Tibial nerve (tissue), 4 donors: ENCODE measurements around the gene NANOG. TPM values are rescaled to one million over a fixed set of nuclear protein-coding genes. Genes with fewer than 3 reads are reported as not detected.
"Not testable (repeated sequence)": the region's sequence is repeated elsewhere in the genome, so short reads cannot be mapped to it uniquely, and the experiment has no call there.

Experiments used
- DNase-seq, 2 donors: peaks; one replicate each; pipeline ENCODE4 v3.0.0-alpha.2; 2019; ENCODE audit warnings: low spot score in 2 of 2
- H3K27ac ChIP-seq, 4 donors: fragments of 200-600 bp; sonication (generic) in 3 of 4; one replicate each; pipeline ENCODE4 v1.5.1; 2017 to 2019; ENCODE audit warnings: mild to moderate bottlenecking in 1 of 4
- H3K27me3 ChIP-seq, 2 donors: fragments of 200-600 bp; sonication (generic) in 1 of 2; one replicate each; pipeline versions ENCODE4 v1.5.1 to v1.6.0; 2017 to 2019
- H3K36me3 ChIP-seq, 3 donors: fragments of 200-600 bp; sonication (generic); one replicate each; pipeline ENCODE4 v1.5.1; 2018 to 2019
- H3K4me1 ChIP-seq, 4 donors: fragments of 200-600 bp; sonication (generic) in 3 of 4; one replicate each; pipeline ENCODE4 v1.5.1; 2017 to 2019
- H3K4me3 ChIP-seq, 4 donors: fragments of 200-600 bp; sonication (generic) in 3 of 4; one replicate each; pipeline ENCODE4 v1.5.1; 2017 to 2019; ENCODE audit warnings: mild to moderate bottlenecking in 1 of 4, moderate library complexity in 1 of 4
- H3K9me3 ChIP-seq, 4 donors: fragments of 200-600 bp; sonication (generic) in 3 of 4; one replicate each; pipeline ENCODE4 v1.5.1; 2017 to 2019
- EP300 ChIP-seq, 2 donors: sonication (generic); formaldehyde crosslinking; IDR thresholded peaks; one replicate each; pipeline ENCODE4 v1.6.1; 2017; ENCODE audit warnings: antibody characterized with exemption in 2 of 2, mild to moderate bottlenecking in 1 of 2
- POLR2A ChIP-seq, 2 donors: fragments of 450-650 bp; IDR thresholded peaks; one replicate each; pipeline ENCODE4 v1.6.1; 2017; ENCODE audit warnings: antibody characterized with exemption in 2 of 2, mild to moderate bottlenecking in 2 of 2, moderate library complexity in 2 of 2
- whole genome bisulfite sequencing, 2 donors: methylation state at CpG; one replicate each; pipeline ENCODE4 v1.1.5; 2018; 5-methylcytosine and 5-hydroxymethylcytosine counted together
- total RNA-seq, 4 donors: library from RNA; depleted of rRNA; stranded (reverse); fragments of >200 nt; gene quantifications; one replicate each; pipeline ENCODE4 v1.1.0, GENCODE V29; 2016
- TF ChIP-seq, protein P1 (sequence below), 5 experiments: fragments of 200-600 bp in 3 of 5; fragments of 450-650 bp in 2 of 5; sonication (generic) in 3 of 5; IDR thresholded peaks; one replicate each; pipeline ENCODE4 v1.5.1; 2016 to 2019; ENCODE audit warnings: antibody characterized with exemption in 5 of 5, mild to moderate bottlenecking in 3 of 5, moderate library complexity in 2 of 5

NANOG gene
- total RNA-seq, 4 donors from 2014 or later = 0.20 to 0.87 (median 0.84) TPM; not detected in 1

DNA sequence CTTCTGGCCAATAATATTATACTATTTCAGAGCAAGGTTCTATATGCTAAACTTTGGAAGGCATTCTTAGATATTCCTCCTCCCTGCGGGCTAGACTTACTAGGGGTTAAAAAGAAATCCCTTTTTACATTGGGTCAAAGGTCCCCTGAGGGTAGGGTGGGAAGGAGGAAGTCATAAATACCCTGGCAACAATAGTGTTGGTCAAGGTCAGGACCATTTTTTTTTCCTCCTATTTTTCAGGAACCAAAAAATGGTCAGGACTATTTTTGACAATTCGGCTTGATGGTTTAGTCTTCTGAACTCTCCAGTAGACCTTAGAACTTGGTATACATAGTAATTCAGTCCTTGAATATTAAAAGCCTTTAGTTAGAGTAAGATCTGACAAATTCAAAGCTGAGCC is 4.5 kb upstream of the NANOG start:
- Histone ChIP-seq H3K36me3 (no peaks in the 10 kb centered on the region), H3K4me1 (peaks cover 0 to 8% (median 0%) of the 10 kb centered on the region in 4 donors), H3K27me3 (no peaks in the 10 kb centered on the region), H3K4me3 (no peak overlapping the region), H3K27ac (no peak overlapping the region), H3K9me3 (no peaks in the 10 kb centered on the region)
- DNase-seq = no peak
- no peak for TF ChIP-seq POLR2A (IDR thresholded peaks at IDR 0.05)
- TF ChIP-seq, protein P1, sequence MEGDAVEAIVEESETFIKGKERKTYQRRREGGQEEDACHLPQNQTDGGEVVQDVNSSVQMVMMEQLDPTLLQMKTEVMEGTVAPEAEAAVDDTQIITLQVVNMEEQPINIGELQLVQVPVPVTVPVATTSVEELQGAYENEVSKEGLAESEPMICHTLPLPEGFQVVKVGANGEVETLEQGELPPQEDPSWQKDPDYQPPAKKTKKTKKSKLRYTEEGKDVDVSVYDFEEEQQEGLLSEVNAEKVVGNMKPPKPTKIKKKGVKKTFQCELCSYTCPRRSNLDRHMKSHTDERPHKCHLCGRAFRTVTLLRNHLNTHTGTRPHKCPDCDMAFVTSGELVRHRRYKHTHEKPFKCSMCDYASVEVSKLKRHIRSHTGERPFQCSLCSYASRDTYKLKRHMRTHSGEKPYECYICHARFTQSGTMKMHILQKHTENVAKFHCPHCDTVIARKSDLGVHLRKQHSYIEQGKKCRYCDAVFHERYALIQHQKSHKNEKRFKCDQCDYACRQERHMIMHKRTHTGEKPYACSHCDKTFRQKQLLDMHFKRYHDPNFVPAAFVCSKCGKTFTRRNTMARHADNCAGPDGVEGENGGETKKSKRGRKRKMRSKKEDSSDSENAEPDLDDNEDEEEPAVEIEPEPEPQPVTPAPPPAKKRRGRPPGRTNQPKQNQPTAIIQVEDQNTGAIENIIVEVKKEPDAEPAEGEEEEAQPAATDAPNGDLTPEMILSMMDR (IDR thresholded peaks at IDR 0.05) = no peak
- TF ChIP-seq EP300 (IDR thresholded peaks at IDR 0.05) = no peak
- 19 to 23% methylated on average over 2 of the region's 2 CpGs for WGBS, 2 donors

DNA sequence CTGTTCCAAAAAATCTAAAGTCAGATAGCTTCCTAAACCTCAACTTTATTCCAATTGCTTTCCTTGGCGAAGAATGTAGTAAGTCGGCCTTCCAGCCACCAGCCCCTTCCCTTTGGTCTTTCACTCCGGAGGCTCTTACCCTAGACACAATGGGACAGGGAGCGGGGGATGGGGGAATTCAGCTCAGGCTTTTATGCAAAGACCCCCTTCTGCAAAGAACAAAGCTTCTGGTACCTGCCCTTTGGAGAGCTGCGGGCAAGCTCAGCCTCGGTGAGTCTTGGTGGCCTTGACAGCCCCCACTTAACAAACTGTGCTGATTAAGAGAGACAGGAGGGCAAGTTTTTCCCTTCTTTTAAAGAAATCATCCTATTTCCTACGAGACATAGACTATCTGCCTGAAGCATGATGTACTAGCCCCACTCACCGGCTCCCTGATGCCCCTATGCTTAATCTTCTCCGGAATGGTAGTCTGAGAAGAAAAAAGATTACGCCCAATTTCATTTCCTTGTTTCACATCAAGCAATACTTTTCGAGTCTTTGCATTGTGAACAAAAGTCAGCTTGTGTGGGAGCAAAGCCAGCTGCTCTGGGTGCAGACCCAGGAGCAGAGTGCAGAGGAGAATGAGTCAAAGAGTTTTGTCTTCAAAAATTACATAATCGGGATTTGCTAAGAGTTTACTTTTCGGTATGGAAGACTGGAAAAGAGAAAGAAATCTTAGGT is 1.5 kb upstream of the NANOG start:
- no peaks in the 10 kb centered on the region for H3K36me3 ChIP-seq
- H3K27ac ChIP-seq = no peak overlapping the region
- no peaks in the 10 kb centered on the region for H3K9me3 ChIP-seq
- no peak for DNase-seq
- H3K4me1 ChIP-seq = peaks cover 0 to 8% (median 0%) of the 10 kb centered on the region in 4 donors
- WGBS, 2 donors = 22% methylated on average over 13 of the region's 13 CpGs
- TF ChIP-seq, protein P1 (IDR thresholded peaks at IDR 0.05) = no peak
- TF ChIP-seq EP300 (IDR thresholded peaks at IDR 0.05) (no peak), POLR2A (IDR thresholded peaks at IDR 0.05) (no peak)
- H3K27me3 ChIP-seq = no peaks in the 10 kb centered on the region
- H3K4me3 ChIP-seq = no peak overlapping the region

- Histone ChIP-seq H3K27me3 (no peaks in the 10 kb centered on the region), H3K4me3 (no peak overlapping the region), H3K36me3 (no peaks in the 10 kb centered on the region), H3K27ac (no peak overlapping the region), H3K4me1 (peaks cover 0 to 8% (median 0%) of the 10 kb centered on the region in 4 donors), H3K9me3 (no peaks in the 10 kb centered on the region)
- 18 to 19% methylated on average over 4 of the region's 4 CpGs for WGBS, 2 donors
- TF ChIP-seq, protein P1 (IDR thresholded peaks at IDR 0.05) = no peak
- no peak for TF ChIP-seq EP300 (IDR thresholded peaks at IDR 0.05)
- no peak for TF ChIP-seq POLR2A (IDR thresholded peaks at IDR 0.05)
- no peak for DNase-seq
These were observed 925 bp upstream of the NANOG start for GRCh38 chr12:7788294-7788660.

DNA sequence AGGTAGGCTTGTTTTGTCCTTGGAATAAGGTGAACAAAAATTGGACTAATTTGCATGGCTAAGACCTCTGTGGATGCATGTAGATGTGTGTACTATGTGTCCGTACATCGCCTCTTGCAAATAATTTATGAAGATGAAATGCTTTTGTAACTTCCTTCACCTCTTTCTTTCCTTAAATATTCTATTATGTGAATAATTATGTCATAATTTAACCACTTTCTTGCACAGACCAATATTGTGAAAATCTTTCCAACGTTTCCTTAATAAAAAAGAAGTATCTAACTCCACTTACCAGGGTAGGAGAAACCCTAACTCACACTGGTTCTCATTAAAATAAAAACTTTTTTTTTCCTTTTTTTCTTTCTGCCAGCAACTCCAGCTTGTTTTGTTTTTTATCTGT is 4.0 kb downstream of the NANOG start:
- 61 to 69% methylated on average over 3 of the region's 3 CpGs for WGBS, 2 donors
- no peaks in the 10 kb centered on the region for H3K36me3 ChIP-seq
- no peak overlapping the region for H3K27ac ChIP-seq
- DNase-seq = no peak
- no peaks in the 10 kb centered on the region for H3K9me3 ChIP-seq
- no peaks in the 10 kb centered on the region for H3K27me3 ChIP-seq
- TF ChIP-seq POLR2A (IDR thresholded peaks at IDR 0.05) = no peak
- TF ChIP-seq, protein P1 (IDR thresholded peaks at IDR 0.05) = no peak
- TF ChIP-seq EP300 (IDR thresholded peaks at IDR 0.05) = no peak
- peaks cover 0 to 2% (median 0%) of the 10 kb centered on the region in 4 donors for H3K4me1 ChIP-seq
- H3K4me3 ChIP-seq = no peak overlapping the region

- H3K27me3 ChIP-seq, DNase-seq, H3K4me3 ChIP-seq, H3K9me3 ChIP-seq, H3K36me3 ChIP-seq, H3K4me1 ChIP-seq, H3K27ac ChIP-seq: not testable (repeated sequence)
- 85 to 94% methylated on average over 7 of the region's 7 CpGs for WGBS, 2 donors
These were observed 8.1 kb downstream of the NANOG start for GRCh38 chr12:7797269-7797668.
